GM12892 (cell line): Measurements from ENCODE around the gene CD72.

Experiments used
- POLR2A ChIP-seq: IDR thresholded peaks from 2 replicates; pipeline ENCODE4 v1.6.1; 2011; ENCODE audit warnings: low read depth, low read length, control low read depth
- POLR2AphosphoS5 ChIP-seq: IDR thresholded peaks from 2 replicates; pipeline ENCODE4 v1.6.1; 2011; ENCODE audit warnings: low read depth, low read length, control low read depth

DNA sequence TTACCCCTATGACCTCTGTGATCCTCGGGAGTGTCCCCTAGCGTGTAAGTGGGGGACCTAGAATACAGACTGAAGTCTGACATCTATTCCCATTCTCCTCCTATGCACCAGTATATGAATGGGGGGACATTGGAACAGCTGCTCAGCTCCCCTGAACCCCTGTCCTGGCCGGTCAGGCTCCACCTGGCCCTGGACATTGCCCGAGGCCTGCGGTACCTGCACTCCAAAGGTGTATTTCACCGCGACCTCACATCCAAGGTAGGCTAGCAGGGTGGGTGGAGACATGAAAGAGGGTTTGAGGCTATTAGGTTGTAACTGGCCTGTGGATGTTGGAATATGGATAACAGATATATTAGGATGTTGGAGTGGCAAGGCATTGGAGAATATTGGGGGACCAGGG, 11.5 kb downstream of the CD72 start:
- TF ChIP-seq POLR2A = no peak
- no peak for TF ChIP-seq POLR2AphosphoS5
